ENCODE results near the gene RAB18.
"Not testable (repeated sequence)": the region's sequence is repeated elsewhere in the genome, so short reads cannot be mapped to it uniquely, and the experiment has no call there.

The RAB18 gene

DNA sequence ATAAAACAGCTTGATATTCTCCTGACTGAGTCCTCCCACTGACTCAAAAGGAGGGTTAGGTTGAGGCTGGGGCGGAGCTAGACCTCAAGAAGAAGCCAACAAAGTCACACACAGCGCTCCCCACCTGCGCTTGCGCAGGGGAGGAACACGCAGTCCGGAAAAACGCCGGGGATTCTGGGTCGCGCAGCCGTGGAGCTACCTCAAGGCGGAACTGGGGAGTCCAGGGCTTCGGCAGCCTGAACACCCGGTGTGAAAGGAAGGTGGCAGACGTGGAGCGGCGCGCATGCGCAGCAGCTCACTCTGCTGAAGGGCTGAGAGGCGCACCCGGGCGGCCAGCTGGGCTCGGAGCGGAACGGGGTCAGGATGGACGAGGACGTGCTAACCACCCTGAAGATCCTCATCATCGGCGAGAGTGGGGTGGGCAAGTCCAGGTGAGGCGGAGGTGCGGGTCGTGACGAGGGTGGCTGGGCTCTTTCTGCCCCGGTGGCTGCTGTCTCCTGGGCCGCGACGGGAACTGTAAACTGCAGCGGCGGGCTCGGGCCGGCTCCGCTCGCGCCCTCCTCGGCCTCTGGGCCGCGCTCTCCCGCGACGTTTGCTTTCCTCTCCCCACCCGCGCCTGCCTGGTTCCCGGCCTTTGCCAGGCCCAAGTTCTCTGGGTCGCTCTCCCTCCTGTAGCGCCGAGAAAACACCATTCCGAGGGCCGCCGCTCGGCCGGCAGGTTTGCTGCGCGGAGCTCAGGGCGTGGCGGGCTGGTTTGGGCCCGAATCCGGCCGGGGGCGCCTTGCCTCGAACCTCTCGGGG is at the start of gene RAB18:
TSS of gene RAB18 (plus strand) at position 298 of the 801 bp plus-strand sequence. CDS start at position 364, 66 bp downstream.
- peak; percentile 96 for DNase-seq (ENCODE audit: low spot score)

DNA sequence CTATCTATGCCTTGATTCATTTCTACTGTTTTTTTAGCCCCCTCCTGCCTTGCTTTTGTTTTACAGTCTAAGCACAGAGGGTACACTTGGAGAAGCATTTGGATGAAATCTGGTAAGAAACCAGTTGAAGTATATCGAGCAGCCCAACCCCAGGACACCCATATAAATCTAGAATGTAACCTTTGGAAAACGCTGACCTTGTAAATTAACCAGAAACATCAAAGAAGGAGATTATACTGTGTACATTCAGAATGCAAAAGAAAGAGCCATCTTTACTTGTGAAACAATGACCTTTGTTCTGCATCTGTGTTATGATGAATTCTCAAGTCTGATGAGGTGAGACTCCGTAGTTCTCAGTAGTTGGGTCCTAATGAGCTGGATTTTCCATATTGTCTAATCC is 49.3 kb upstream of the RAB18 start:
- no peak for DNase-seq (ENCODE audit: low spot score)

DNA sequence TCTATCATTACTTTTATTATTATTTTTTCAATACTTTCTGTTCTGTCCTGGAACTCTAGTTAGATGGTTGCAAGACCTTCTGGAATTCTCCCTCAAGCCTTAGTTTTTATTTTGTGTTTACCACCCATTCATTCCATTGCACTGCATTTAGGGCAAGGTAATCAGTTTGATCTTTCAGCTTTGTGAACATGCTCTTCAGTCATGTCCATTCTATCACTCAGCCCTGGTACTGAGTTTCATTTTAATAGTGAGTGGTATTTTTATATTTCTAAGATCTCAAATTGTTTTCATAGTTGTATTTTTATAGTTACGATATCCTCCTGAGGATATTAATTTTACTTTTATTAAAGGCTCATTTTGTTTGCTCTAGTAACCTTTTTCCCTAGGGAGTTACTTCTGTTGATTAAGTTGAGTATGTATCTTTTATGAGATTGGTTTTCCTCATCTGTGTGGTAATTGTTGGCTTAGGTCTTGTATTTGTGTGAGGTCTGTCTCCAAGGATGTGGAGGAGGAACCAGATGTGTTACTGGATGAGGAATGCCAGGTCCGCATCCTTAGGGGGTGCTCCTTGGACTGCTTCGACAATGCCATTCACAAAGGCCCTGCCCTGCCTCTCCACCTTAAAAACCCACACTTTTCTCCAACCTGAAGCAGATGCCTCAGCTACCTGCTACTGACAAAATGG is 46.7 kb upstream of the RAB18 start:
- DNase-seq (ENCODE audit: low spot score): no peak

DNA sequence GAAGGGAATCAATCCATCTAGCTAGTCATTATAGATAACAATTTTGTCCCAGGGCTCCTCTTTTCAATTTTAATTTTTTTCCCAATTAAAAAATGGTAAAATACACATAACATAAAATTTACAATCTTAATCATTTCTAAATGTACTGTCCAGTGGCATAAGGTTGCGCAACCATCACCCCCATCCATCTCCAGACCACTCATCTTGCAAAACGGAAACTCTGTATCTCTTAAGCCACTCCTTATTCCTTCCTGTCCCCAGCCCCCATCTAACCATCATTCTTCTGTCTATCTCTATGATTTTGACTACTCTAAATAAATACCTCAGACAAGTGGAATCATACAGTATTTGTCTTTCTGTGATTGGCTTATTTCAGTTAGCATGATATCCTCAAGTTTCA is 46.1 kb upstream of the RAB18 start:
- DNase-seq (ENCODE audit: low spot score): no peak

DNA sequence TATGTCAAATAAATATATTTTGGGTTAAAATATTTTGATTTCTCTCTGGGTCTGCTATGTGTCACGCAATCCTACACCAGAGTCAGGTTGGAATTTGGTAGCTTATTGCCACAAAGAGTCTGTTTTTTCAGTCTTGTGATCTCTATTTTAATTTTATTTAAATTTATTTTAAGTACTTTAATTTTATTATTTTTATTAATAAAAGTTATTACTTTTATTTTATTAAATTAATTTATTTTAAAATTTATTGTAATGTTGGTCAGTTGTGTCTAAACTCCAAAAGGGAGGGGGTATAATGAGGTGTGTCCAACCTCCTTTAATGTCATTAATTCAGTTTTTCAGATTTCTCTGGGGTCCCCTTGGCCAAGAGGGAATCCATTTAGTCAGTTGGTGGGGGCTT is 42.8 kb upstream of the RAB18 start:
- DNase-seq (ENCODE audit: low spot score): no peak

DNA sequence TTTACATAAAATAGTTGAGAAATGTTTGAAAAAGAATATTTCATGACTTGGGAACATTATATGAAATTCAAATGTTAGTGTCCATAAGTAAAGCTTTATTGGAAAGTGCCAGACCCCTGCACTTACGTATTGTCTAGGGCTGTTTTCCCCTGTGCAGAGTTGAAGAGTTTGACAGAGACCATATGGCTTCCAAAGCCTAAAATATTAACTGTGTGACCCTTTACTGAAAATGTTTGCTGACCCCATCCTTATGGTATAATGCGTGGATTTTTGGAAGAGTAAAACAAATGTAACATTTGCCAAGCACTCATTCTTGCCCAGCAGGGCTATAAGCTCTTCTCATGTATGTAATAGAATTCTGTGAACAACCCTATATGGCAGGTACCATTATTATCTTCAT is 40.1 kb upstream of the RAB18 start:
- DNase-seq (ENCODE audit: low spot score): no peak

DNA sequence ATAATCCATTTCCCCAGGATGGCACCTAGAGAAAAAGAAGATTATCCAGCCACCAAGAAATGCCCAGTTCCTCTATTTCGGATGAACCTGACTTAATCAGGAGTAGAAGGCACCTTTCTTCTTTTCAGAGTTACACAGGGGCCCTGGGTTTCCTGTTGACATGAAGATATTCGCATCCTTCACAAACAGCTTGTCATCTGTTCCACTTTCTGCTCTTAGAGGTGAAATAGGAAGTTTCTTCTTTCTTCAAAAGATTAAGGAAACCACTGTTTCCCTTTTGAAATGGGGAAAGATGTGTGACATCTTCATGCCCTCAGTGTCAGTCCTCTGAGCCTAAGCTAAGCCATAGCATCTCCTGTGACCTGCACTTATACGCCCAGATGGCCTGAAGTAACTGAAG is 39.1 kb upstream of the RAB18 start:
- no peak for DNase-seq (ENCODE audit: low spot score)

DNA sequence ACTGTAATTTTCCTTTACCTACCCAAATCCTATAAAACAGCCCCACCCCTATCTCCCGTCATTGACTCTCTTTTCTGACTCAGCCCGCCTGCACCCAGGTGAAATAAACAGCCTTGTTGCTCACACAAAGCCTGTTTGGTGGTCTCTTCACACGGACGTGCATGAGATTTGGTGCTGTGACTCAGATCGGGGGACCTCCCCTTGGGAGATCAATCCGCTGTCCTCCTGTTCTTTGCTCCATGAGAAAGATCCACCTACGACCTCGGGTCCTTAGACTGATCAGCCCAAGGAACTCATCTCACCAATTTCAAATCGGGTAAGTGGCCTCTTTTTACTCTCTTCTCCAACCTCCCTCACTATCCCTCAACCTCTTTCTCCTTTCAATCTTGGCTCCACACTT is 38.5 kb upstream of the RAB18 start:
- DNase-seq (ENCODE audit: low spot score): not testable (repeated sequence)

DNA sequence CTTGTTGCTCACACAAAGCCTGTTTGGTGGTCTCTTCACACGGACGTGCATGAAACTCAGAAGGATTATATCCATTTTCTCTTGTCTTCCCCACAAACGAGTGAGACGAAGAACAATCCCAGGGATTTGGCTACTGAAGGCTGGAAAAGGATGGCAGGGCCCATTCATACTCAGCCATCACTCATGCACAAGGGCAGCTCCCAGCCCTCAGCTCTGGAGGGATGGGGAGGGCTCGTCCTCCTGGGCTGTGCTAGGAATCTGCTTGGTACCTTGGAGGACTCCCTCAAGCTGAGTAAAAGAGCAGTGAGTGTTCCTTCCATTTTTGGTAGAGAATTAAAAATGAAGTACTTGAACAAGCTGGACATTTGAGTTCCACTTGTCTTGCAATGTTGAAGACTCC is 33.2 kb upstream of the RAB18 start:
- no peak for DNase-seq (ENCODE audit: low spot score)

DNA sequence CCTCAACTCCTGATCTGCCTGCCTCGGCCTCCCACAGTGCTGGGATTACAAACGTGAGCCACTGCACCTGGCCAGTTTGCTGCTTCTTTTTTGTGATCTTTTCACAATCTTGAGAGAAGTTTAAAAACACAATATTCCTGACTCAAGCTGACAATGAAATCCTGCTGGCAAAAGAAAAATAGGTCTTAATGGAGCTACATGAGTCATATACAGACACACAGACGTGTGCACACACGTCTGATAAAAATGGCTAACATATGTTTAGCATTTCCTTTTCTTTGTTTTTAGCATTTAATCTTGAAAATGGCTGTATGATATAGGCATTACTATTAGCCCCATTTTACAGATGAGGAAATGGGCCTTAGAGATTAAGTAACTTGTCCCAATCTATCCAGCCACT is 29.4 kb upstream of the RAB18 start:
- no peak for DNase-seq (ENCODE audit: low spot score)

DNA sequence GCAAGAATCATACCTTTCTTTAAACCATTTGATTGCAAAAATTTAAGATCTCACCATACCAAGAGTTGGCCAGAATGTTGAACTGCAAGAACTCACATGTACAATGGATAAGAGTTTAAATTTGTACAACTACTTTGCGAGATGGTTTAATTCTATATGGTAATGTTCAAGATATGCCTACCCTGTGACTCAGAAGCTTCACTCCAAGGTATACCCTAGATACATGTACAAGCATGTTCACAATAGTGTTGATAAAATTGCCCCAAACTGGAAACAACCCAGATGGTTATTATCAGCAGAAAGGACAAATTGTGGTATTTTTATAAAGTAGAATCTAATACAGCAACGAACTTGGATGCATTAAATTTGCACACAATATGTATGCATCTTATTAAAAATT is 25.1 kb upstream of the RAB18 start:
- DNase-seq (ENCODE audit: low spot score): no peak

DNA sequence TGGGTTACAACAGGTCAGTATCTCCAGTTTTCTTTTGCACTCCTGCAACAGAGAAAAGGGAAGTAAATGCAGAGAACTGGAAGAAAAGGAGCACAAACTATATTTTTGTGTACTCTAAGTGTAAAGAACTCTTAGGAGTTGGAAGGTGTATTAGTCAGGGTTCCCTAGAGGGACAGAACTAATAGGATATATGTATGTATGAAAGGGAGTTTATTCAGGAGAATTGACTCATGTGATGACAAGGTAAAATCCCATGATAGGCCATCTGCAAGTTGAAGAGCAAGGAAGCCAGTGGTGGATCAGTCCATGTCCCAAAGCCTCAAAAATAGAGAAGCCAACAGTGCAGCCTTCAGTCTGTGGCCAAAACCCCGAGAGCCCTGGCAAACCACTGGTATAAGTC is 22.6 kb upstream of the RAB18 start:
- no peak for DNase-seq (ENCODE audit: low spot score)

DNA sequence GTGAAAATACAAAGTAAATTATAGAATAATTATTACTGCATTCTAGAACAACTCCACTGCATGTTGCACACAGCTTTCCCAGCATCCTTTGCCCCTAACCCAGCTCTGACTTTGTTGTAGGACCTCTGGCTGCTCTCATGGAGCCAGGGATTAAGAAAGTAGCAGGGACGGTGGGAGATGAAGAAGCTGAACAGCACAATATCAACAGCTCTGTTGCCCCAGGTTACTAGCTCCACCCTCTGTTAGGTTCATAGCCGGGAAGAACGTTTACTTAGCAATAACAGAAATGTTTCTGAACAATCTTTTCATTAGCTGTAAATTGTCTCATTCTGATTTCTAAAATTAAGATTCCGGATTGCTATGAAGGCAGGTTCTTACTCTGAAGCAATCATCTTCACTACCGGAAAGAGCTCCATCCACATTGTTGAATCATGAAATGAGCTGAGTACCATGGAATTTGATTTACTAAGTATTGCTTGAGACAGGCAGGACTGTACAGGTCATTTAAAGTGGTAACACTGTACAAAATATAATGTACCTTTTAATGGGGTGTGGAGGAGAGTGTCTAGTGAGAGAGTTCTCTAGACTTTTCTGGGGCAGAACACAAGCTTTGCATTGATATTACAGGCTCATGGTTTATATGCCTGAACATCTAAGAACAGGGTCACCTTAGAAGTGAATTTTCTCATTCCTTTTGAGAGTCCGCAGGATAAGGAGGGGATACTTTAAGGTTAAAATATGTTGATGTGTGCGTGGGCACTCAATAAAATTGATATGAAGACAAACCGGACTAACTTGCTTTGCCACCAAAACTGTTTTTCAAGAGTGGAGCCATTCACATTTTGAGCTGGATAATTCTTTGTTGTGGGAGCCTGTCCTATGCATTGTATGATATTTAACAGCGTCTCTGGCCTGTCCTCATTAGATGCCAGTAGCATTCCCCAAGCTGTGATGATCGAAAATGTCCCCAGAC is 20.8 kb upstream of the RAB18 start:
- DNase-seq (ENCODE audit: low spot score): no peak

DNA sequence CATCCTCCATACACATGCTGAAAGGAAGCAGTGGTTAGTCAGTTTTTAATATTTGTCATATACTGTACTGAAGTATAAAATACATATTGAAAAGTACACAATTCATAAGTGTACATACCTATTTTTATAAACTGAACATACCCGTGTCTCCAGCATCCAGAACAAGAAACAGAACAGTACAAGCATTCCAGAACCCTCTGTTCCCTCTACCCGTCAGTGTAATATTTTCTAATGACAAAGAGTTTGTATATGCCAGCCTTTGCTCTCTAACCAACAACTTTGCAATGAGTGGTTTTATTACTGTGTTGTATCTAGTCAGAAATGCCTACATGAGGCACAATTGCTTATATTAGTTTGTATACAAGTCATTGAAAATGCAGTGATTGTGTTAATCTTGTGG is 18.7 kb upstream of the RAB18 start:
- DNase-seq (ENCODE audit: low spot score): no peak

DNA sequence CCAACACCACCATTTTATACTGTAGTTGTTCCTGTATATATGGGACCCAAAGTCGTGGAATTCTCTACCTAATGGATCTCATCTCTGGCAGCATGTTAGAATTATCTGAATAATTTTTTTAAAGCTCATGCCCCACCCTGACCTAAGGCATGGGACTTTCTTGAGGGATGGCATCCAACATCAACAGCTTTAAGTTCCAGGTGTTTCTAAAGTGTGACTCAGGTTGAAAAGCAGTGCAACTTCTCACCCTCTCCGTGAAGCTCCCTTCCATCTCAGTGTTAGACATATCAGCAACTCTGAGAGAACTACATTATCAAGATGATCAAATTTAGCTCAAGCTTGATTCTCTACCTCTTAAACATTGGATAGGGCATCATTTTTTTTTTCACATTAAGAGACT is 18.1 kb upstream of the RAB18 start:
- no peak for DNase-seq (ENCODE audit: low spot score)

DNA sequence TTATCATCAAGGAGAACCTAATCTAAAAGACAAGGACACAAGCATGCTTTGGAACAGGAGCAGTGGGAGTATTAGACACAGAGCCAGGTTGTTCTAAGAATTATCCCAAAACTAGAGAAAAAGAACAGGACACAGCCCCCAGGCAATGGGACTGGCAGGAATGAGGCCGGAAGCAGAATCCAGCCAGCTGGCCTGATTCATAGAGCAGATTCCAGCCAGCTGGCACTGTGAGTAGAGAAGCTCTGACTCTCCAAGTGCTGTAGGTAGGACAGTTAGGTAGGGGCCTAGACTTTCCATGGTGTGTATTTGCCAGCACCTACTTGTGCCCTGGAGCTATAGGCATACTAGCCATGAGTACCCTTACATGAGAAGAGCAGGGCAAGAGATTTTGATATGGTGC is 13.3 kb upstream of the RAB18 start:
- no peak for DNase-seq (ENCODE audit: low spot score)

DNA sequence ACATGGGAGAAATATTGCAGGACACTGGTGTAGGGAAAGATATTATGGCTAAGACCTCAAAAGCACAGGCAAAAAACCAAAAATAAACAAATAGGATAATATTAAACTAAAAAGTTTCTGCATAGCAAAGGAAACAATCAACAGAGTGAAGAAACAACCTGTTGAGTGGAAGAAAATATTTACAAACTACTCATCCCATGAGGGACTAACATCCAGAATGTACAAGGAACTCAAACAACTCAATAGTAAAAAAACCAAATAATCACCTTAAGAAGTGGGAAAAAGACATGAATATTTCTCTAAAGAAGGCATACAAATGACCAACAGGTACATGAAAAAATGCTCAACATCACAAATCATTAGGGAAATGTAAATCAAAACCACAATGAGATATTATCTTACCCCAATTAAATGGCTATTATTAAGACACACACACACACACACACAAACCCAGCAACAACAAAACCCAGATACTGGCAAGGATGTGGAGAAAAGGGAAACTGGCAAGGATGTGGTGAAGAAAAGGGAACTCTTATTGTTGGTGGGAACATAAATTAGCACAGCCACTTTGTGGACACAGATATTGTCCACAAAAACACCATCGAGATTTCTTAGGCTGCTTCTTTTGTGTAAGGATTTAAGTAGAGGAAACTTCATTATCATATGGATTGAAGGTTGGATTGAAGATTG is 9.8 kb upstream of the RAB18 start:
- no peak for DNase-seq (ENCODE audit: low spot score)

DNA sequence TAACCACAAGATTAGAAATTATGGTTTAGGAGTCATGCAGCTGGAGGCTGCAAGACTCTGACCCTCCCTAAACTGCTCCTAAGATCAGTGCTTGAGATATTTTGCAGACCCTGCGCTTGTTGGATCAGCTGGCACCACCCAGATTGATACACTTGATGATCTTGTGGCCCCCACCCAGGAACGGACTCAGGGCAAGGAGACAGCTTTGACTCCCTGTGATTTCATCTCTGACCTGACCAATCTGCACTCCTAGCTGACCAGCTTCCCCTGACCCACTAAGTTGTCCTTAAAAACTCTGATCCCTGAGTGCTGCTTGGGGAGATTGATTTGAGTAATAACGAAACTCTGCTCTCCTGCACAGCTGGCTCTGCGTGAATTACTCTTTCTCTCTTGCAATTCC is 8.0 kb upstream of the RAB18 start:
- no peak for DNase-seq (ENCODE audit: low spot score)

DNA sequence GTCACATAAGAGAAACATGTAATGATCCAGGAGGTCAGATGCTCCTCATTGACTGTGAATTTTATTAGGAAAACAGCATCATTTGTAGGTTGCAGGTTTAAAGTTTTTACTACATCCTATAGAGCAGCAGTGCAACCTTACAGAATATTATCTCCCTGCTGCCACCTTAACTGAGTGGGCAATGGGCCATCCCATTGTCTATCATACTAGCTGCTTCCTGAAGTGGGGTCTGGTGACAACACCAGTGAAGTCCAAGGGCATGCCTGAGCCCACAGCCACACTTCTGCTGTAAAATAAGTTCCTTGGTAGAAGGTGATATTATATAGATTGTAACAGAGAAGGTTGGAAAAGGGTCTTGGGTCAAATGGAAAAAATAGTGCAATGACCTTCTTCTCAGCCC is 4.0 kb upstream of the RAB18 start:
- DNase-seq (ENCODE audit: low spot score): no peak

DNA sequence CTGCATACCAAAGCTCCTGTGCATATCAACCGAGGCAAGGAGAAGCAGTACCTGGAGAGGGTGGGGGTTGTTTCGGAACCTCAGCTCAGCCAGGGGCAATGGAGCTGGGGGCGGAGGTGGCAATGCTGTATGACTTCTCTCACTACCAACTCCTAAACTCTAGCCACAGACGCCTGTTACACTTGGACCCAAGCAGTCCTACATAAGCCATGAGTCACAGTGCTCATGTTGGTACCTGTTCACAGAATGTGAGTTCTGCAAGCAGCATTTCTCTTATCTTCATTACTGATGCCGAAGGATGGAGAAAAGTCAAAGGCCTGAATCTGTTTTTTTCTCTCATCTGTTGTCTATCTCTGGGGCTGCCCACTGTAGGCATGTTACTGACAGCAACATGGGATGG is 3.2 kb upstream of the RAB18 start:
- no peak for DNase-seq (ENCODE audit: low spot score)

DNA sequence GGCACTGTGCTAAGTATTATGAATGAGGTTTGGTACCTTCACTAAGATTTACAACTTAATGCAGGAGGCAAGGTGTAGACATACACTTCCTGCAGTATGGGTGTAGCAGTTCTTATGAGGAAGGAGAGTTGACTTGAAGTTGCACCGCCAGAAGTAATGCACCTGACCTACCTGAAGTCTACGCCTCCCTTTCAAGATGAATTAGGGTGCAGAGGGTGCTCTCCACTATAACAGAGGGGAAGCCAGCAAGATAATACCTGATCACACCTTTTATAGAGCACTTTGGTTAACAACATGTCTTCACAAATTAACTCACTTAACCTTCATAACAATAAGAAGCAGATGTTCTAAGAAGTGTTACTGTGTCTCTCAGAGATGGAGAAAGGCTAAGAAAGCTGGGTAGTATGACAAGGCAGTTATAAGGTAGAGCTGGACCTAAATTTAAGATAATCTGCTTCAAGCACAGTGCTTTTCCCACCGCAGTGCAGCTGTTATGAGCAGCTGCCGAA is 552 bp upstream of the RAB18 start:
- DNase-seq (ENCODE audit: low spot score): peak; percentile 15
